ENCODE measurements around the gene GABRE.
"Not testable (repeated sequence)": the region's sequence is repeated elsewhere in the genome, so short reads cannot be mapped to it uniquely, and the experiment has no call there.

GABRE gene

DNA sequence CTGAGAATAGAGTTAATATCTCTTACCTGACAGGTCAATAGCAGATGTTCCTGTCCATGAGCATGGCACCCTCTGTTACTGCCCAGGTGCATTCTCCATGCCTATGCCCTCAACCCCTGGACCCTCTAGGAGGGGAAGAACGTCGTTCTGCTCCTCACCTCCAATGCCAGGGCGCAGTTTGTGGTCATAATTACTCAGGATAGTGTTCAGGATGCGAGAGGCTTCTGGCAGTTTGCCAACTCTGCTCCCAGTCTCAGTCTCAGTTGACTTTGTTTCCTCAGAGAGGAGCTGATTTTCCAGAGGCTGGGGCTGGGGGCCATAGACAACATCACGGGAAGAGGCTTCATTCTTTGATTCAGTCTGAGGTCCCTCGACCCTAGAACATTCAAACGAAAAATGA is 4.4 kb downstream of the GABRE start:
- DNase-seq (ENCODE audit: low read depth, low spot score), result no peak

DNA sequence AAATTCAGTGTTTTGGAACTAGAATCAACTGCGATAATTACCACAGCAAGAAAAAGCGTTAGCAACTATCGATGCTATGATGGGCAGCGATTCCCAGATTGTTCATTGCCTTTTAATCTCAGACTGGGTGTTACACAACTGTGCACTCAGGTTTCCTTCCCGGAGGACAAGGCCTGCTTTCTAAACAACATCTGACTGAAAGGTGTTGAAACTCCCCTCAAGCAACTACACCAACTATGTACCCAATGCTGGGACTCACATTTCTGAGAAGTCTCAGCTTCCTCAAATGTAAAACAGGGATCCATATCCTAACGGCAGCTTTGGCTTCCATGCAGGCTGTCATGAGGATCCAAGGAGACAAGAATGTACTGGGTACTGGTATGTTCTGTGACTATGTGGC is 8.2 kb downstream of the GABRE start:
- DNase-seq (ENCODE audit: low read depth, low spot score), result no peak

DNA sequence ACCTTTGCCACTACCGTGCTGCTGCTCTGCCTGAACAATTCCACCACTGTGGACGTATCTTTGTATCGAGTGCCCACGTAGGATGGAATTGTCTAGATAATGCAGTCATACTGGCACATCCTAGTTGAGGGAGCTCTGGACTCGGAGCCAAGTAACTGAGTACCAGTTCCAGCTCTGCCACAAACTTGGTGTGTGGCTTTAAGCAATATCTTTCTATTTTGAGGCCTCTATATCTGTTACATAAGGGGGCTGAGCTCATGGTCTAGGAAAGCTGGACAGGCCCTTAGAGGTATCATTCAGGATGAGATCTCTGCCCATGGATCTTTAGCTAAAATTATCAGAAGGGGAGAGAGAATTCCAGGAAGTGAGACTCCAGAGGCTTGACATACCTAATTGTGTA is 12.4 kb downstream of the GABRE start:
- DNase-seq (ENCODE audit: low read depth, low spot score), result no peak

DNA sequence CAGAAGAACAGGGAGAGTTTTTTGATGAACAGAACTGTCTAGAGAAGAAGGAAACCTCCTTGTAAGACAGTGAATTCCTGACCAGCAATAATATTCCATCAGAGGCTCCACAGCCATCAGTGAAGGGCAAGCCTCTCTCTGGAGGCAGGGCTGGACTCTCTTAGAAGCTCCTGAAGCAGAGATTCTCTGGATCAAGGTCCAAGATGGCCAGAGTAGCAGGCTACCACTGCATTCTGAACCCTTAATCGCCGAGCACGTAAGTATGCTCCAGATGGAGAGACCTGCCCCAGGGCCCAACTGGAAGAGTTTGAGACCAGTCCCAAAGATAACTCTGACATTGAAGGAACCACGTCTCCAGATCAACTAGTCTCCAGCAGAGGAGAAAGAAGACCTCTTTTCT is 16.4 kb downstream of the GABRE start:
- DNase-seq (ENCODE audit: low read depth, low spot score), result no peak

DNA sequence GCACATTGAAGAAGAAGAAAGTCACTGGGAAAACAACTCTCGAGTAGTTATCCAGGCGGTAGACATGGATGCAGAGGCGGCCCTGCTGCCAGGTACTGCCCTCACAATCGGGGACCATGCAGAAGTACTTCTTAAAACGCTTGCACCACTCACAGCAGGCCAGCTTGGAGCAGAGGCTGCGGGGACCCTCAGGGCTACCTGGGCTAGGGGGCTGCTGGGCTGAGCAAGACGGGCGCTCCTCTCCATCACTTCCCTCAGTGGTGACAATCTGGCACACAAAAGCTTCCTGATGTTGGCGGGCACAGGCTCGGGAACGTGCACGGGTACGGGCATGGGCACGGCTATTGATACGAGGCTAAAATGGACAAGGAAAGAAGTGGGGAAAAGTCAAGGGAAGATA is 19.7 kb downstream of the GABRE start:
- DNase-seq (ENCODE audit: low read depth, low spot score), result no peak

DNA sequence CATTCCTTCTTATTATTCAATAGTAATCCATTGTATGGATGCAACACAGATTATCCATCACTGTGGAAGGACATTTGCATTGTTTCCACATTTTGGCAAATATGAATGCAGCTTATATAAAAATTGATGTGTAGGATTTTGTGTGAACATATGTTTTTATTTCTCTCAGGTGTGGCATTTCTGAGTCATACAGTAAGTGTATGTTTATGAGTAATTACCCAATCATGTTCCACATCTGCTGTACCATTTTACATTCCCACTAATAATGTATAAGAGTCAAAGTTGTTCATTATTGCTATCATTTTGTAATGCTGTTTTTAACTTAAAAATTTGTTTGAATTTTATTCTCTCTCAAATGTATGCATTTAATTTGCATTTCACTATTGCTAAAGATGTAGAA is 36.3 kb downstream of the GABRE start:
- DNase-seq (ENCODE audit: low read depth, low spot score), result no peak

DNA sequence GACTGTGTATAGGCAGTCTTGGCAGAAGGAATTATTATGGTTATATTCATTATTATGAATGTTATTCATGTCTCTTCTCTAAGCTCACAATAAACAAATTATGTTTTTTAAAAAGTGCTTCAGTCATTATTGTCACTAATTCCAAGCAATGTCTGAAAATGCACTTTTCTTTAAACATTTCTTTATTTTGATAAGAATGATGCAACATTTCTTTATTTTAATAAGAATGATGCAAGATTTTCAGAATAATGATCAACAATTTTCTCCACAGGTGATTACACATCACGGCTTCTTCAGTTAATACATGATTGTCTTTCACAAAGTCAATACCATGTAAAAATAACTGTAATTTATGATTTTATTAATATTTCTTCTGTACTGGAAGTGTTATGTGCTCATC is 39.1 kb downstream of the GABRE start:
- no peak for DNase-seq (ENCODE audit: low read depth, low spot score)

DNA sequence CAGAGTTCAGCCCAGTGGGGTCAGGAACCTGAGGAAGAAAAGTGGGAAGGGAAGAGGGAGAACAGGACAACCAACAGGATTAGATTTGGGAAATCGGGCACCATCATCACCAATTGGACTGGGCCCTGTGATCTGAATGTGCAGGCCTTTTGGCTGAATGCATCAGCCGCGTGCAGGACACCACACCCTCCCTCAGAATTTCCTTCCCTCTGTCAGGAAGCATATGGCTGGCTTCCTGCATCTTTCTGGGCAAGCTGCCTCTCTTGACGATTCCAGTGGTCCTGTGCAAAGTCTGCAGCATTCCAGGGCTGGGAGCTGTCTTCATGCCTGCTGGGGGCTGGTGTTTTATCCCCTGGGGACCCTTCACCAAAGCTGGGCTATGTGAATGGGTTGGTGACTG is 45.4 kb downstream of the GABRE start:
- DNase-seq (ENCODE audit: low read depth, low spot score), result no peak

DNA sequence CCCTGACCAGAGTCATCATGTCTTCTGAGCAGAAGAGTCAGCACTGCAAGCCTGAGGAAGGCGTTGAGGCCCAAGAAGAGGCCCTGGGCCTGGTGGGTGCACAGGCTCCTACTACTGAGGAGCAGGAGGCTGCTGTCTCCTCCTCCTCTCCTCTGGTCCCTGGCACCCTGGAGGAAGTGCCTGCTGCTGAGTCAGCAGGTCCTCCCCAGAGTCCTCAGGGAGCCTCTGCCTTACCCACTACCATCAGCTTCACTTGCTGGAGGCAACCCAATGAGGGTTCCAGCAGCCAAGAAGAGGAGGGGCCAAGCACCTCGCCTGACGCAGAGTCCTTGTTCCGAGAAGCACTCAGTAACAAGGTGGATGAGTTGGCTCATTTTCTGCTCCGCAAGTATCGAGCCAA is 50.8 kb downstream of the GABRE start:
- no peak for DNase-seq (ENCODE audit: low read depth, low spot score)

DNA sequence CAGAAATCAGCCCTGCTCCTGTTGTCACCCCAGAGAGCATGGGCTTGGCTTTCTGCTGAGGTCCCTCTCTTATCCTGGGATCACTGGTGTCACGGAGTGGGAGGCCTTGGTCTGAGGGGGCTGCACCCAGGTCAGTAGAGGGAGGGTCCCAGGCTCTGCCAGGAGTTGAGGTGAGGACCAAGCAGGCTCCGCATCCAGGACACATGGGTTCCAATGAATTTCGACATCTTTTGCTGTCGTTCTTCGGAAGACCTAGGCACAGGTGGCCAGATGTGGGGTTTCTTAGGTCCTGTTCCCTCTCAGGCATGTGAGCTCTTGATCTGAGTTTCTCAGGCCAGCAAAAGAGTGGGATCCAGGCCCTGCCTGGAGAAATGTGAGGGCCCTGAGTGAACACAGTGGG is 51.8 kb downstream of the GABRE start:
- DNase-seq (ENCODE audit: low read depth, low spot score), result no peak

DNA sequence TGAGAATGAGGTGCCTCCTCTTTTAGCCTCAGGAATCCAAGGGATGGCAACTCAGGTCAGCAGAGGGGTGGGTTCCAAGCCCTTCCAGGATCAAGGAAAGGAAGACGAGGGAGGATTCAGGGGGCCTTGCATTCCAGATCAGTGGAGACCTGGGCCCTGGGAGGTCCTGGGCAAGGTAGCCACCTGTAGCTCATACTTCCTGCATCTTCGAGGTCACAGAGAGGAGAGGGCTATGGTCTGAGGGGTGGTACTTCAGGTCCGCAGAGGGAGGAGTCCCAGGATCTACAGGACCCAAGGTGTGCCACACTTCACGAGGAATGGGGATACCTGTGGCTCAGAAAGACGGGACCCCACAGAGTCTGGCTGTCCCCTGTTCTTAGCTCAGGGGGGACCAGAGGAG is 52.6 kb downstream of the GABRE start:
- no peak for DNase-seq (ENCODE audit: low read depth, low spot score)

DNA sequence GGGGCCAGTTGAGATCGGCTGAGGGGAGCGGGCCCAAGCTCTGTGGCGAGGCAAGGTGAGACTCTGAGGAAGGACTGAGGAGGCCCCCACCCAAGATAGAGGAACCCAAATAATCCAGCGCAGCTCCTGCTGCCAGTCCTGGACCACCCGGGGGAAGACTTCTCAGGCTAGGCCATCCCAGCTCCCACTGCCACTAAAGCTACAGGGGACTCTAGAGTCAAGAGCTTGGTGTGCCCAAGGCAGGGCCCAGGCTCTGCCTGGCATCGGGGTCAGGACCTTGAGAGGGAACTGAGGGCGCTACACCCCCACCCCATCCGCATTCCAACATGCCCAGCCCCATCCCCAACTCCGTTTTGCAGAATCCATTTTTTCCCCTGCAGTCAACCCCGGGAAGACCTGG is 53.2 kb downstream of the GABRE start:
- no peak for DNase-seq (ENCODE audit: low read depth, low spot score)

DNA sequence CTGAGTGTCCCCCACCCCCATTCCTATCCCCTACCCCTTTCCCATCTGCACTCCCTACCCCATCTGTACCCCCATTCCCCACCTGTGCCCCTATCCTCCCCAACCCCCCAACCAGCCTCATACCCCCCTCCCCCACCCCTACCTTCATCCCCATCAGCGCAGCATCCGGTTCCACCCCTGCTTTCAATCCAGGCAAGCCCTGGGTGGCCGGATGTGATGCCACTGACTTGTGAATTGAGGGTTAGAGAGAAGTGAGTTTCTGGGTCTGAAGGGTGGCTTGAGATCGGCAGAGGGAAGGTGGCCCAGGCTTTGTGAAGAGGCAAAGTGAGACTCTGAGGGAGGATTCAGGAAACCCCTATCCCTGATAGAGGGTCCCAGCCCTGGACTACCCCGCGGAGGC is 53.9 kb downstream of the GABRE start:
- DNase-seq (ENCODE audit: low read depth, low spot score), result no peak

DNA sequence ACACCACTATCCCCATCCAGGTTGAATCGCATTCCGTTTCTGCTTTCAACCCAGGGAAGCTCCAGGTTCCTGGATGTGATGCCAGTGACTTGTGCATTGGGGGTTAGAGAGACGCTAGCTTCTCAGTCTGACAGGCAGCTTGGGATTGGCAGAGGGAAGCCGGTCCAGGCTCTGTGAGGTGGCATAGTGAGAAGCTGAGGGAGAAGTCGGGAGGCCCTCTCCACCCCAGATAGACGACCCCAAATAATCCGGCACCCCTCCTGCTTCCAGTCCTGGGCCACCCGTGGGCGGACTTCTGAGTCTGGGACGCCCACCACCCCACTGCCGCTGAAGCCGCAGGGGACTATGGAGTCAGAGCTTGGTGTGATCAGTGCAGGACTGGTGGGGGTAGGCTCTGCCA is 54.4 kb downstream of the GABRE start:
- DNase-seq (ENCODE audit: low read depth, low spot score), result no peak

DNA sequence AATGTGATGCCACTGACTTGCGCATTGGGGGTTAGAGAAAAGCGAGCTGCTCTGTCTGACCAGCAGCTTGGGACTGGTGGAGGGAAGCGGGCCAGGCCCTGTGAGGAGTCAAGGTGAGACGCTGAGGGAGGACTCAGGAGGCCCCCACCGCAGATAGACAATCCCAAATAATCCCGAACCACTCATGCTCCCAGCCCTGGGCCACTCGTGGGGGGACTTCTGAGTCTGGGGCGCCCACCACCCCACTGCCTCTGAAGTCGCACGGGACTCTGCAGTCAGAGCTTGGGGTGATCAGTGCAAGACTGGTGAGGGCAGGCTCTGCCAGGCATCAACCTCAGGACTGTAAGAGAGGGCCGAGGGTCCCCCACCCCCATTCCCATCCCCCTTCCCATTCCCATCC is 54.9 kb downstream of the GABRE start:
- DNase-seq (ENCODE audit: low read depth, low spot score), result no peak

DNA sequence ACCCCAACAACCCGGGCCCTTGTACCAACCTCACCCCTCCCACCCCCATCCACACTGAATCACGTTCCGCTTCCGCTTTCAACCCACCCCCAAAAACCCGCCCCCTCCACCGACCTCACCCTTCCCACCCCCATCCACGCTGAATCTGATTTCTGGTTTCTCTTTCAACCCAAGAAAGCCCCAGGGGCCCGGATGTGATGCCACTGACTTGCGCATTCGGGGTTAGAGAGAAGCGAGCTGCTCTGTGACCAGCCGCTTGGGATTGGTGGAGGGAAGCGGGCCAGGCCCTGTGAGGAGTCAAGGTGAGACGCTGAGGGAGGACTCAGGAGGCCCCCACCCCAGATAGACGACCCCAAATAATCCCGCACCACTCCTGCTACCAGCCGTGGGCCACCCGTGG is 55.7 kb downstream of the GABRE start:
- DNase-seq (ENCODE audit: low read depth, low spot score), result not testable (repeated sequence)

DNA sequence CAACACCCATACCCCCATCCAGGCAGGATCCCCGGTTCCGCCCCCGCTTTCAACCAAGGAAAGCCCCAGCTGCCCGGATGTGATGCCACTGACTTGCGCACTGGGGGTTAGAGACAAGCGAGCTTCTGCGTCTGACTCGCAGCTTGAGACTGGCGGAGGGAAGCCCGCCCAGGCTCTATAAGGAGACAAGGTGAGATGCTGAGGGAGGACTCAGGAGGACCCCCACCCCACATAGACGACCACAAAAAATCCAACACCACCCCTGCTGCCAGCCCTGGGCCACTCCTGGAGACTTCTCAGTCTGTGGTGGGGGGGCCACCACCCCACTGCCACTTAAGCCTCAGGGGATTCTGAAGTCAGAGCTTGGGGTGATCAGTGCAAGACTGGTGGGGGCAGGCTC is 61.7 kb downstream of the GABRE start, which contains the start of gene MAGEA4:
MAGEA4 (plus strand) TSS at position 110 of the 400 bp plus-strand sequence. CDS start 10,776 bp downstream, outside the sequence.
- DNase-seq (ENCODE audit: low read depth, low spot score), result no peak

DNA sequence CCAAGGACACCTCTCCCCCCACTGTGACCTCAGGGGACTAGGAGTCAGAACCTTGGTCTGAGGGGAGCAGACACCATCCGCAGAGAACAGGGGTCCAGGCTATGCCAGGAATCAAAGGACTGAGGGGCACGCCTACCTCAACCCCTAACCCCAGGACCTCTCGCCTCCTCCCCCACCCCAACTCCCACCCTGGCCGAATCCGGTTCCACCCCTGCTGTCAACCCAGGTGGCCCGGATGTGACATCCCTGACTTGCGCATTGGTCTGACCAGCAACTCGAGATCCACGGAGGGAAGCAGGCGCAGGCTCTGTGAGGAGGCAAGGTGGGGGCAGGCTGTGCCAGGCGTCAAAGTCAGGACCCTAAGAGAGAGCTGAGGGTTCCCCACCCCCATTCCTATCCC is 62.3 kb downstream of the GABRE start:
- DNase-seq (ENCODE audit: low read depth, low spot score), result no peak

DNA sequence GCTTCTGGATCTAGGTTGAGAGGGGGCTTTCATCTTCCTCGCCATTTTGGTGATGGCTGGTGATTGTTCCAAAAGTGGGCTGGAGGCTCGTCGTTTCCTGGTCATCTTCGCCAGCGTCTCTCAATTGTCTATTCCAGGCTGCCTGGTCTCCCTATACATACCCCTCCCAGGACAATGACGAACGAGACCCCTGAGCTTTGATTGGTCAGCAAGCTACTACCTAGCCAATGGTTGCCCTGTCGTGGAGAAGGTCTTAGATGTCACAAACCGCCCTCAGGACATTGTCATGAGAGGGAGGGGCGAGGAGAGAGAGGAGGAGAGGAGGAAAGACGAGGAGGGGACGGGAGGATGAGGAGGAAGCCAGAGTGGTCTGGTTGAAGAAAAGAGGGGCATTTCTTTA is 69.5 kb downstream of the GABRE start:
- DNase-seq (ENCODE audit: low read depth, low spot score), result no peak

All from astrocyte of the hippocampus (primary cell).